Ishikawa (cell line): ENCODE measurements around the gene NKX3-2.

Experiments
- EP300 ChIP-seq: IDR thresholded peaks from 2 replicates; pipeline ENCODE4 v1.6.1; 2012; ENCODE audit warnings: borderline replicate concordance
- MAX ChIP-seq: IDR thresholded peaks from 2 replicates; pipeline ENCODE4 v1.6.1; 2012
- REST ChIP-seq: IDR thresholded peaks from 2 replicates; pipeline ENCODE4 v1.6.1; 2012; ENCODE audit warnings: low read depth, mild to moderate bottlenecking
- TAF1 ChIP-seq: IDR thresholded peaks from 2 replicates; pipeline ENCODE4 v1.6.1; 2012; ENCODE audit warnings: low read depth, mild to moderate bottlenecking
- TCF12 ChIP-seq: IDR thresholded peaks from 2 replicates; pipeline ENCODE4 v1.6.1; 2012; ENCODE audit warnings: low read depth
- TEAD4 ChIP-seq: IDR thresholded peaks from 2 replicates; pipeline ENCODE4 v1.6.1; 2012

GRCh38 chr4:13590766-13591165, 46.5 kb upstream of the NKX3-2 start:
- TF ChIP-seq TAF1 (no peak), REST (no peak), EP300 (no peak), TCF12 (no peak), MAX (no peak), TEAD4 (no peak)
